GM12878 (cell line): ENCODE data around the gene CTSH. TPM values are rescaled to one million over a fixed set of nuclear protein-coding genes. Genes with fewer than 3 reads are reported as not detected.

ENCODE experiments used
- ATAC-seq: fragments of 200-7000 bp; cut with Tn5 transposase; 3 replicates; pipeline ENCODE4 v1.9.1; 2020; ENCODE audit warnings: mild to moderate bottlenecking, moderate library complexity
- BruUV-seq: library from RNA; stranded (reverse); fragments of 400-500 nt; replicated peaks from 2 replicates; lab custom pipeline; 2021; lab: Mats Ljungman, UMichigan
- CTCF ChIA-PET: fragments of 300-600 bp; sonication (Branson Sonifier 250); formaldehyde crosslinking; extraction: SDS; loops from one replicate; lab custom pipeline; 2021; ENCODE audit warnings: inconsistent platforms; lab: Yijun Ruan, JAX
- POLR2A ChIA-PET: fragments of 350-600 bp; formaldehyde crosslinking; extraction: SDS; loops from one replicate; lab custom pipeline; 2021; ENCODE audit warnings: inconsistent platforms; lab: Charles Lee
- RAD21 ChIA-PET: fragments of 300-600 bp; sonication (Branson Sonifier 250); formaldehyde crosslinking; loops from one replicate; lab custom pipeline; 2023; ENCODE audit warnings: antibody characterized with exemption; ENCODE audit not compliant: unreplicated experiment; lab: Charles Lee
- SMC1A ChIA-PET: fragments of 300-600 bp; sonication (Branson Sonifier 250); formaldehyde crosslinking; loops from one replicate; lab custom pipeline; 2023; ENCODE audit not compliant: unreplicated experiment, uncharacterized antibody; lab: Charles Lee
- DNase-seq: peaks from one replicate; pipeline ENCODE4 v3.0.0-alpha.2; 2011; ENCODE audit warnings: low read depth, low spot score
- FAIRE-seq: peaks from 3 replicates; lab custom pipeline; 2011; peaks lifted over from hg19 to GRCh38; lab: Jason Lieb, UNC
- H2AFZ ChIP-seq: 2 replicates; pipeline ENCODE4 v1.6.0; 2011; ENCODE audit warnings: low read depth, low read length, control low read depth; ENCODE audit not compliant: control insufficient read depth
- H3K27ac ChIP-seq: 2 replicates; pipeline ENCODE4 v1.5.1; 2011; ENCODE audit warnings: control low read depth; ENCODE audit not compliant: control insufficient read depth, insufficient read depth
- H3K27me3 ChIP-seq, 2 experiments: replicated peaks in 1 of 2; 2 replicates each; pipeline versions ENCODE4 v1.6.0 to v1.6.1; 2011; ENCODE audit warnings: low read length in 1 of 2; ENCODE audit not compliant: control insufficient read depth in 2 of 2, insufficient read depth in 2 of 2
- H3K36me3 ChIP-seq, 2 experiments: 2 replicates each; pipeline ENCODE4 v1.5.1; 2011; ENCODE audit warnings: low read length in 1 of 2; ENCODE audit not compliant: control insufficient read depth in 2 of 2, insufficient read depth in 2 of 2
- H3K4me1 ChIP-seq: 2 replicates; pipeline ENCODE4 v1.6.1; 2011; ENCODE audit warnings: mild to moderate bottlenecking, low read length, moderate library complexity, mixed read lengths; ENCODE audit not compliant: control insufficient read depth, insufficient read depth
- H3K4me2 ChIP-seq: 2 replicates; pipeline ENCODE4 v1.6.0; 2011; ENCODE audit warnings: control low read depth; ENCODE audit not compliant: control insufficient read depth, insufficient read depth
- H3K4me3 ChIP-seq: fragments of 200-600 bp; sonication (generic); 2 replicates; pipeline ENCODE4 v1.5.1; 2016
- H3K79me2 ChIP-seq: 2 replicates; pipeline ENCODE4 v1.6.0; 2011; ENCODE audit warnings: low read length; ENCODE audit not compliant: control insufficient read depth, insufficient read depth
- H3K9ac ChIP-seq: 2 replicates; pipeline ENCODE4 v1.8.0; 2011; ENCODE audit warnings: low read length, control low read depth, mixed read lengths; ENCODE audit not compliant: control insufficient read depth, insufficient read depth
- H3K9me3 ChIP-seq: replicated peaks from 3 replicates; pipeline ENCODE4 v1.5.1; 2011; ENCODE audit warnings: mild to moderate bottlenecking, low read length; ENCODE audit not compliant: control insufficient read depth, insufficient read depth
- H4K20me1 ChIP-seq: 2 replicates; pipeline ENCODE4 v1.6.0; 2011; ENCODE audit not compliant: control insufficient read depth, insufficient read depth
- MLLT1 ChIP-seq: fragments of 450-650 bp; IDR thresholded peaks from 2 replicates; pipeline ENCODE4 v1.6.1; 2016; ENCODE audit warnings: mild to moderate bottlenecking
- NFYB ChIP-seq: IDR thresholded peaks from 2 replicates; pipeline ENCODE4 v1.6.1; 2011; ENCODE audit warnings: low read depth, mild to moderate bottlenecking, low read length, improper control_type of control experiment, moderate library complexity; ENCODE audit not compliant: insufficient read depth
- NRF1 ChIP-seq: conservative IDR thresholded peaks from 2 replicates; pipeline ENCODE4 v1.6.1; 2011; ENCODE audit warnings: mild to moderate bottlenecking, low read depth, low read length, improper control_type of control experiment
- PML ChIP-seq: IDR thresholded peaks from 2 replicates; pipeline ENCODE4 v1.6.1; 2012; ENCODE audit warnings: low read length, inconsistent platforms
- SREBF2 ChIP-seq: IDR thresholded peaks from 2 replicates; pipeline ENCODE4 v1.6.1; 2012; ENCODE audit warnings: mild to moderate bottlenecking, low read length
- TCF3 ChIP-seq: IDR thresholded peaks from 2 replicates; pipeline ENCODE4 v1.6.1; 2012; ENCODE audit warnings: low read depth, mild to moderate bottlenecking, low read length, borderline replicate concordance; ENCODE audit not compliant: insufficient read depth
- ZNF24 ChIP-seq: fragments of 450-650 bp; IDR thresholded peaks from 2 replicates; pipeline ENCODE4 v1.6.1; 2017; ENCODE audit warnings: antibody characterized with exemption, mild to moderate bottlenecking
- WGBS: methylation state at CpG from one replicate; pipeline ENCODE4 v1.1.6; 2016; ENCODE audit warnings: low lambda C conversion rate; ENCODE audit not compliant: insufficient replicate concordance, insufficient coverage; ENCODE audit errors: missing lambda C conversion rate; 5-methylcytosine and 5-hydroxymethylcytosine counted together
- in situ Hi-C: fragments of 300-500 bp; cut with MboI; formaldehyde crosslinking; loops from 9 replicates; pipeline ENCODE4 v1.14.3; 2018; ENCODE audit warnings: mixed read lengths
- intact Hi-C: fragments of 100-400 bp; cut with micrococcal nuclease; formaldehyde crosslinking; loops from one replicate; pipeline ENCODE4 v1.14.2; 2022; ENCODE audit not compliant: unreplicated experiment
- polyA plus RNA-seq, 11 experiments: library from polyadenylated mRNA; depleted of rRNA in 4 of 11; unstranded in 6 of 11; stranded (reverse) in 5 of 11; fragments of >200 nt; fragmentation: Nextera tagmentation in 4 of 11; fragmentation: Illumina TruSeq in 1 of 11; extraction: Ambion mirVana in 4 of 11; extraction: Trizol in 1 of 11; gene quantifications; 1 replicate in 1 of 11; 2 replicates in 10 of 11; pipeline versions ENCODE4 v1.2.1 to v1.2.3, GENCODE V29; 2011 to 2016; ENCODE audit warnings: inconsistent platforms in 2 of 11, missing spikeins in 2 of 11, low read depth in 1 of 11
- total RNA-seq, 4 experiments: library from RNA; depleted of rRNA in 3 of 4; stranded (reverse); fragments of >200 nt in 3 of 4; fragmentation: Illumina TruSeq in 1 of 4; extraction: Trizol in 1 of 4; gene quantifications; 2 replicates each; pipeline versions ENCODE4 v1.2.1 to v1.2.3, GENCODE V29; 2013 to 2021

CTSH gene
- total and polyA plus RNA-seq, 10 of the 15 experiments (the other 5 are each of a cell fraction or from before 2014, with no cell fraction given): 30.2 to 1,212 (median 519) TPM

- DNase-seq (no peak), FAIRE-seq (no peak), ATAC-seq (no peak)
- H3K79me2 ChIP-seq: no peaks in the 10 kb centered on the region
- 100% methylated on average over 2 of the region's 2 CpGs for WGBS
- no peaks in the 10 kb centered on the region for H3K27me3 ChIP-seq
- no peak overlapping the region for H3K4me3 ChIP-seq
- intact Hi-C loops (loop anchor here (5.0 kb wide), 1 partner anchor 115 kb away; no protein-coding TSS in a partner anchor), in situ Hi-C loops (loop anchor here (5.0 kb wide), 1 partner anchor 270 kb away; no protein-coding TSS in a partner anchor)
- H2AFZ ChIP-seq: no peak overlapping the region
- no TSS peak for BruUV-seq
- CTCF ChIA-PET: interaction anchor here (0.8 to 10.8 kb wide), 8 partner anchors 8 to 270 kb away, joined by 3 to 117 read pairs (median 4); no protein-coding TSS in a partner anchor
- RAD21 ChIA-PET: interaction anchor here (2.8 to 3.7 kb wide), 2 partner anchors 67 to 273 kb away, joined by 9 to 19 read pairs; no protein-coding TSS in a partner anchor
- H3K36me3 ChIP-seq: peaks cover 5 to 16% of the 10 kb centered on the region in 2 experiments
- H3K4me2 ChIP-seq: no peak overlapping the region
- no peak overlapping the region for H3K27ac ChIP-seq
- no peaks in the 10 kb centered on the region for H4K20me1 ChIP-seq
- POLR2A ChIA-PET: no interaction called here
- TF ChIP-seq TCF3 (no peak), SREBF2 (no peak), MLLT1 (no peak), PML (no peak), ZNF24 (no peak), NRF1 (no peak), NFYB (no peak)
- SMC1A ChIA-PET: interaction anchor here (0.8 to 10.3 kb wide), 3 partner anchors 9 to 116 kb away, joined by 3 to 91 read pairs (median 3); no protein-coding TSS in a partner anchor
- peaks cover 10% of the 10 kb centered on the region; the same call in 1 of the 2 replicates for H3K4me1 ChIP-seq
- no peak overlapping the region for H3K9ac ChIP-seq
- H3K9me3 ChIP-seq: no peaks in the 10 kb centered on the region
These were observed 32.5 kb downstream of the CTSH start for GRCh38 chr15:78912316-78912715.
